CD4-positive, alpha-beta T cell (primary cell): ENCODE measurements around the gene LPP. TPM values are rescaled to one million over a fixed set of nuclear protein-coding genes. Genes with fewer than 3 reads are reported as not detected.
A peak's percentile ranks its signal among the peaks of the same experiment; 100 is the strongest.

Experiments used
- ATAC-seq: fragments of 200-7000 bp; cut with Tn5 transposase; one replicate; pipeline ENCODE4 v1.10.0; 2022; ENCODE audit warnings: mild to moderate bottlenecking; ENCODE audit not compliant: poor library complexity
- CTCF ChIA-PET: fragments of 350-600 bp; sonication (Branson Sonifier 250); formaldehyde crosslinking; loops from one replicate; lab custom pipeline; 2021; ENCODE audit warnings: antibody characterized with exemption, inconsistent platforms; lab: Charles Lee
- POLR2A ChIA-PET: fragments of 350-600 bp; sonication (Branson Sonifier 250); formaldehyde crosslinking; loops from one replicate; lab custom pipeline; 2021; ENCODE audit warnings: antibody characterized with exemption, inconsistent platforms; lab: Charles Lee
- DNase-seq, 14 experiments: peaks; one replicate each; pipeline ENCODE4 v3.0.0-alpha.2; 2013 to 2020; ENCODE audit warnings: mixed read lengths in 2 of 14
- H3K27ac ChIP-seq, 2 donors: one replicate each; pipeline versions ENCODE4 v1.5.1 to v1.7.0; 2013; ENCODE audit warnings: low read length in 2 of 2, low read depth in 1 of 2, mild to moderate bottlenecking in 1 of 2
- H3K27me3 ChIP-seq, 2 experiments: 1 replicate in 1 of 2; 2 replicates in 1 of 2; pipeline versions ENCODE4 v1.6.1 to v1.7.0; 2013; ENCODE audit warnings: low read length in 2 of 2, control low read depth in 1 of 2, mild to moderate bottlenecking in 1 of 2, moderate library complexity in 1 of 2; ENCODE audit not compliant: insufficient read depth in 2 of 2, control insufficient read depth in 1 of 2
- H3K36me3 ChIP-seq: one replicate; pipeline ENCODE4 v1.6.1; 2013; ENCODE audit warnings: low read length, control low read depth; ENCODE audit not compliant: insufficient read depth
- H3K4me1 ChIP-seq: one replicate; pipeline ENCODE4 v1.6.1; 2013; ENCODE audit warnings: low read length, control low read depth; ENCODE audit not compliant: insufficient read depth
- H3K4me3 ChIP-seq: one replicate; pipeline ENCODE4 v1.5.1; 2013; ENCODE audit warnings: mild to moderate bottlenecking, low read length, moderate library complexity
- H3K9me3 ChIP-seq, 2 experiments: 1 replicate in 1 of 2; 2 replicates in 1 of 2; pipeline versions ENCODE4 v1.6.1 to v1.7.0; 2013; ENCODE audit warnings: low read length in 2 of 2, mild to moderate bottlenecking in 2 of 2, control low read depth in 1 of 2, moderate library complexity in 1 of 2; ENCODE audit not compliant: control insufficient read depth in 1 of 2, insufficient read depth in 1 of 2
- H3K27ac Mint-ChIP-seq: one replicate; pipeline ENCODE4 v1.8.0; 2020; ENCODE audit warnings: mixed read lengths
- H3K27me3 Mint-ChIP-seq: one replicate; pipeline ENCODE4 v1.8.0; 2021; ENCODE audit warnings: mixed read lengths
- H3K36me3 Mint-ChIP-seq: one replicate; pipeline ENCODE4 v1.8.0; 2021; ENCODE audit warnings: low read depth, mixed read lengths
- H3K4me1 Mint-ChIP-seq: one replicate; pipeline ENCODE4 v1.8.0; 2021; ENCODE audit warnings: low read depth, mixed read lengths
- H3K4me3 Mint-ChIP-seq: one replicate; pipeline ENCODE4 v1.8.0; 2020; ENCODE audit warnings: mild to moderate bottlenecking, mixed read lengths
- H3K9me3 Mint-ChIP-seq: one replicate; pipeline ENCODE4 v1.8.0; 2020; ENCODE audit warnings: mixed read lengths
- intact Hi-C, 2 experiments: fragments of 100-400 bp; cut with DNase I in 1 of 2; cut with micrococcal nuclease in 1 of 2; formaldehyde crosslinking; loops; one replicate each; pipeline versions ENCODE4 v1.15.1 to v1.9.0; 2023 to 2025; cut with DNase I, micrococcal nuclease
- total RNA-seq, 174 experiments: library from RNA in 2 of 174; stranded (reverse) in 2 of 174; gene quantifications; one replicate each; pipeline ENCODE4 v1.2.3 and lab custom pipeline; 2021 to 2026
- TF ChIP-seq, protein P1 (sequence below): fragments of 200-600 bp; IDR thresholded peaks from one replicate; pipeline ENCODE4 v1.8.0; 2022; ENCODE audit warnings: antibody characterized with exemption, mild to moderate bottlenecking

The LPP gene
- total RNA-seq, 2 experiments from 2014 or later, result 45.6 to 45.9 TPM

DNA sequence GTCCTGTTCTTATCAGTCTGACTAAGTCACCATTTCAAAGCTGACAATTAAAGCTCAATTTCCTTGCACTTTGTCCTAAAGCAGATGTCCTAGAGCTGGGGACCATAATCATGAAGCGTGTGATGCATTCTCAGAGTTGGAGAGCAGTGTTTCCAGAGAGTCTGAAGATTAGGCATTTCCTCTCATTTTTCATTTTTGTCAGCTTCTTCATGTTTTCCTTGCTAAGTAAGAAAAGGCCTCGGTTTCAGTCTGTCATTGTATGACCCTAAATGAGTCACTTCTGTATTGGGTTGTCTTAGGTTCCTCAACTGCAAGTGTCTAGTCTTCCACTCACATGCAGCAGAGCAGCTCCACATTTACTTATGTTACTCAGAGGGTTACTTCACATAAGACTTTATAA is 760.6 kb downstream of the LPP start:
- POLR2A ChIA-PET, result no interaction called here
- H3K9me3 ChIP-seq, result no peaks in the 10 kb centered on the region
- peak in 2 of 14 experiments; percentile 13 to 46 for DNase-seq
- no peaks in the 10 kb centered on the region for H3K36me3 ChIP-seq
- no peak overlapping the region for H3K27ac Mint-ChIP-seq
- peaks cover 20% of the 10 kb centered on the region for H3K4me1 ChIP-seq
- H3K4me3 ChIP-seq, result no peak overlapping the region
- H3K4me1 Mint-ChIP-seq, result peaks cover 23% of the 10 kb centered on the region
- H3K27me3 Mint-ChIP-seq, result no peaks in the 10 kb centered on the region
- no peaks in the 10 kb centered on the region for H3K27me3 ChIP-seq
- CTCF ChIA-PET, result no interaction called here
- H3K9me3 Mint-ChIP-seq, result no peaks in the 10 kb centered on the region
- no peak overlapping the region for H3K27ac ChIP-seq
- TF ChIP-seq, protein P1, sequence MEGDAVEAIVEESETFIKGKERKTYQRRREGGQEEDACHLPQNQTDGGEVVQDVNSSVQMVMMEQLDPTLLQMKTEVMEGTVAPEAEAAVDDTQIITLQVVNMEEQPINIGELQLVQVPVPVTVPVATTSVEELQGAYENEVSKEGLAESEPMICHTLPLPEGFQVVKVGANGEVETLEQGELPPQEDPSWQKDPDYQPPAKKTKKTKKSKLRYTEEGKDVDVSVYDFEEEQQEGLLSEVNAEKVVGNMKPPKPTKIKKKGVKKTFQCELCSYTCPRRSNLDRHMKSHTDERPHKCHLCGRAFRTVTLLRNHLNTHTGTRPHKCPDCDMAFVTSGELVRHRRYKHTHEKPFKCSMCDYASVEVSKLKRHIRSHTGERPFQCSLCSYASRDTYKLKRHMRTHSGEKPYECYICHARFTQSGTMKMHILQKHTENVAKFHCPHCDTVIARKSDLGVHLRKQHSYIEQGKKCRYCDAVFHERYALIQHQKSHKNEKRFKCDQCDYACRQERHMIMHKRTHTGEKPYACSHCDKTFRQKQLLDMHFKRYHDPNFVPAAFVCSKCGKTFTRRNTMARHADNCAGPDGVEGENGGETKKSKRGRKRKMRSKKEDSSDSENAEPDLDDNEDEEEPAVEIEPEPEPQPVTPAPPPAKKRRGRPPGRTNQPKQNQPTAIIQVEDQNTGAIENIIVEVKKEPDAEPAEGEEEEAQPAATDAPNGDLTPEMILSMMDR, result no peak
- no peak for ATAC-seq
- no peak overlapping the region for H3K4me3 Mint-ChIP-seq
- H3K36me3 Mint-ChIP-seq, result no peaks in the 10 kb centered on the region
- intact Hi-C loops, result no loop called here

DNA sequence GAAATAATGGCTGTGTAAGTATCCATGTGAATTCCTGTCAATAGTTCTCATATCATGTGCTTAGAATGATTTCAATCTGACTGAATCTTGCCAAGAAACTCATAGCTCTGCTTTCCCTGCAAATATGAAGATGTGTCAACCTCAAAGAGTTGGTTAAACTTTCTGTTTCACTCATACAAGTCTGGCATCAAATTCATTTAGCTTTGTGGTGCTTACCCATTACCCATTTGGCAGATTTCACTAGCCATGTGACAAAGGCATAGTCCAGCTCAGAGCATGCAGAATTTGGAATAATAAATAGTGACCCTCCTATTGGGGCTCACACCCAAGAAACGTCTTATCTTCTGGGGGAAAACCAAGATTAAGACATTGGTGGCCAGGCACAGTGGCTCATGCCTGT is 761.2 kb downstream of the LPP start:
- no peaks in the 10 kb centered on the region for H3K9me3 ChIP-seq
- Mint-ChIP-seq H3K27ac (no peak overlapping the region), H3K9me3 (no peaks in the 10 kb centered on the region), H3K27me3 (no peaks in the 10 kb centered on the region), H3K36me3 (no peaks in the 10 kb centered on the region), H3K4me1 (peaks cover 23% of the 10 kb centered on the region), H3K4me3 (no peak overlapping the region)
- no peak for DNase-seq
- H3K36me3 ChIP-seq, result no peaks in the 10 kb centered on the region
- TF ChIP-seq, protein P1, result no peak
- POLR2A ChIA-PET, result no interaction called here
- intact Hi-C loops, result no loop called here
- no peak for ATAC-seq
- no peaks in the 10 kb centered on the region for H3K27me3 ChIP-seq
- CTCF ChIA-PET, result no interaction called here
- no peak overlapping the region for H3K27ac ChIP-seq
- peaks cover 20% of the 10 kb centered on the region for H3K4me1 ChIP-seq
- H3K4me3 ChIP-seq, result no peak overlapping the region

DNA sequence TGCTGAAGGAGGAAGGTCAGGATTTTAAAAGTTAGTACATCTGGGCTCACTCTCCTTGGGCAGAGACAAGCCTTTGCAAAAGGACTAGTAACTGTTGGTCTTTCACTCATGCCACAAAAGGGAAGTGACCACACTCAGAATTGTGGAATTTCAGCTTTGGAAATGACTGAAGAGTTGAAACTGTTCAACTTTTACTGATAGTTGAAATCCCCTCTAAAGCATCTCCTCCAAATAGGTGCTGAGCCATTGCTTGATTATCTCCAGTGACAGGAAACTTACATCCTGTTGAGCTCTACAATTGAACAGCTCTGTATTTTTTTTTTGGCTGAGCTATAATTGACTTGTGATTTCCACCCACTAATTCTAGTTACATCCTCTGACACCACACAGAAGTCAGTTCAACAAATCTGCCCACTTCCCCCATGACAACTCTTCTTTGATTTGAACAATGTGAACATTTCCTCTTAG is 763.0 kb downstream of the LPP start:
- intact Hi-C loops, result no loop called here
- no peaks in the 10 kb centered on the region for H3K36me3 Mint-ChIP-seq
- no peaks in the 10 kb centered on the region for H3K36me3 ChIP-seq
- H3K27me3 ChIP-seq, result no peaks in the 10 kb centered on the region
- peak overlapping the region; percentile 71 for H3K27ac Mint-ChIP-seq
- peak overlapping the region in 1 of 2 donors; percentile 35 for H3K27ac ChIP-seq
- DNase-seq, result peak in 3 of 14 experiments; percentile 31 to 78 (median 34)
- ChIA-PET CTCF (no interaction called here), POLR2A (interaction anchor here (0.8 to 1.3 kb wide), 7 partner anchors 10 to 1177 kb away, joined by 3 to 6 read pairs (median 4); partner anchors contain the start of gene BCL6)
- H3K27me3 Mint-ChIP-seq, result no peaks in the 10 kb centered on the region
- no peaks in the 10 kb centered on the region for H3K9me3 ChIP-seq
- H3K9me3 Mint-ChIP-seq, result no peaks in the 10 kb centered on the region
- H3K4me3 ChIP-seq, result no peak overlapping the region
- H3K4me3 Mint-ChIP-seq, result peak overlapping the region; percentile 30
- peaks cover 20% of the 10 kb centered on the region for H3K4me1 ChIP-seq
- peaks cover 23% of the 10 kb centered on the region for H3K4me1 Mint-ChIP-seq
- TF ChIP-seq, protein P1, result no peak
- ATAC-seq, result peak; percentile 87
